ENCODE data around the gene RAD9A. TPM values are rescaled to one million over a fixed set of nuclear protein-coding genes. Genes with fewer than 3 reads are reported as not detected.
A peak's percentile ranks its signal among the peaks of the same experiment; 100 is the strongest.

Gene RAD9A
- total and polyA plus RNA-seq, 9 of the 15 experiments (the other 6 are each of a cell fraction or from before 2014, with no cell fraction given), result 1.4 to 41.2 (median 16.1) TPM

DNA sequence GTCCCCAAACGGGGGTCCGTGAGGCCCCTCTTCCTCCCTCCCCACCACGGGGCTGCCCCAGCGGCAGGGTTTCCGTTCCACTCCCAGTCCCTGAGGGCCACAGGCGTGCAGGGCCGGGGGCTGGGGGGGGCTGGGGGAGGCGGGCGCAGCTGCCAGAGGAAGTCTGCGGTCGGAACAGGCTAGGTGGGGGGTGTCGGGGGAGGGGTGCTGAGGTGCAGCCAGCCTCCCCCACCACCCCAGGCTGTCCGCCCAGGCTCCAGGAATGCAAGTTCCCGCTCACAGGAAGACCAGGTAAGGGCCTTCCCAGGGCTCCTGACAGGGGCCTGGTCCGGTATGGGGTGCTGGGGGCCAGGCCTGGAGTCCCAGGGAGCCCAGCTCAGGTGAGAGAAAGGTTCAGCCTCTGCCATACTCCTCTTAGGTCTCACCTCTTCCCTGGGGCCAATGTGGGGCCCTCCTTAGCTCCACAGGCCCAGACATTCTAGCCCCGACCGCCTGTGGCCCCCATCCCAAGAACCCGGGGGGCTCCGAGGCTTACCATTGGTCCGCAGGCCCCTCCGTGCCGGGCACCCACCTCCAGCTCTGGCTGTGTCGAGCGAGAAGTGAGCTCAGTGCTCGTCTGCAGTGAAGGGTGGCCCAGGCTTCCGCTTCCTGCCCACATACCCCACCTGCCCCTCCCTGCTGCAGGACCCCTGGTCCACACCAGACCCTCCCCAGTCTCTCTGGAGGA is 45.5 kb downstream of the RAD9A start, which contains the start of gene PTPRCAP (continued):
- TF ChIP-seq VEZF1 (CRISPR knock-in tag; IDR thresholded peaks at IDR 0.05) (peak; percentile 83), KAT7 (CRISPR knock-in tag; IDR thresholded peaks at IDR 0.05; ENCODE audit: borderline replicate concordance) (peak; percentile 13; the same call in 1 of the 2 replicates), FIP1L1 (IDR thresholded peaks at IDR 0.05; ENCODE audit: low read depth, low read length, poor library complexity, severe bottlenecking) (peak; percentile 16), CHCHD3 (CRISPR knock-in tag; IDR thresholded peaks at IDR 0.05) (no peak), POLR2B (IDR thresholded peaks at IDR 0.05; ENCODE audit: low read depth, partially characterized antibody) (peak; percentile 19), DACH1 (IDR thresholded peaks at IDR 0.05; ENCODE audit: partially characterized antibody) (no peak), MYNN (IDR thresholded peaks at IDR 0.05) (peak; percentile 21; the same call in 1 of the 2 replicates), MYNN (CRISPR knock-in tag; IDR thresholded peaks at IDR 0.05) (no peak), POLR2G (IDR thresholded peaks at IDR 0.05; ENCODE audit: low read depth, low read length) (peak; percentile 76), TAF1 (IDR thresholded peaks at IDR 0.05; ENCODE audit: control insufficient read depth, extremely low read depth, insufficient read depth, low read length, severe bottlenecking) (no peak), KDM5B (IDR thresholded peaks at IDR 0.05; ENCODE audit: insufficient replicate concordance, low read depth, low read length) (no peak), ZNF740 (CRISPR knock-in tag; IDR thresholded peaks at IDR 0.05) (peak; percentile 80; the same call in 1 of the 2 replicates), ZNF740 (tag; IDR thresholded peaks at IDR 0.05) (peak in 1 of 2 experiments; percentile 56; a peak in 1 of 4 replicates), GABPA (tag; conservative IDR thresholded peaks at IDR 0.05; ENCODE audit: low read depth) (peak; percentile 27; the same call in 1 of the 2 replicates)
- TF ChIP-seq, protein P1, sequence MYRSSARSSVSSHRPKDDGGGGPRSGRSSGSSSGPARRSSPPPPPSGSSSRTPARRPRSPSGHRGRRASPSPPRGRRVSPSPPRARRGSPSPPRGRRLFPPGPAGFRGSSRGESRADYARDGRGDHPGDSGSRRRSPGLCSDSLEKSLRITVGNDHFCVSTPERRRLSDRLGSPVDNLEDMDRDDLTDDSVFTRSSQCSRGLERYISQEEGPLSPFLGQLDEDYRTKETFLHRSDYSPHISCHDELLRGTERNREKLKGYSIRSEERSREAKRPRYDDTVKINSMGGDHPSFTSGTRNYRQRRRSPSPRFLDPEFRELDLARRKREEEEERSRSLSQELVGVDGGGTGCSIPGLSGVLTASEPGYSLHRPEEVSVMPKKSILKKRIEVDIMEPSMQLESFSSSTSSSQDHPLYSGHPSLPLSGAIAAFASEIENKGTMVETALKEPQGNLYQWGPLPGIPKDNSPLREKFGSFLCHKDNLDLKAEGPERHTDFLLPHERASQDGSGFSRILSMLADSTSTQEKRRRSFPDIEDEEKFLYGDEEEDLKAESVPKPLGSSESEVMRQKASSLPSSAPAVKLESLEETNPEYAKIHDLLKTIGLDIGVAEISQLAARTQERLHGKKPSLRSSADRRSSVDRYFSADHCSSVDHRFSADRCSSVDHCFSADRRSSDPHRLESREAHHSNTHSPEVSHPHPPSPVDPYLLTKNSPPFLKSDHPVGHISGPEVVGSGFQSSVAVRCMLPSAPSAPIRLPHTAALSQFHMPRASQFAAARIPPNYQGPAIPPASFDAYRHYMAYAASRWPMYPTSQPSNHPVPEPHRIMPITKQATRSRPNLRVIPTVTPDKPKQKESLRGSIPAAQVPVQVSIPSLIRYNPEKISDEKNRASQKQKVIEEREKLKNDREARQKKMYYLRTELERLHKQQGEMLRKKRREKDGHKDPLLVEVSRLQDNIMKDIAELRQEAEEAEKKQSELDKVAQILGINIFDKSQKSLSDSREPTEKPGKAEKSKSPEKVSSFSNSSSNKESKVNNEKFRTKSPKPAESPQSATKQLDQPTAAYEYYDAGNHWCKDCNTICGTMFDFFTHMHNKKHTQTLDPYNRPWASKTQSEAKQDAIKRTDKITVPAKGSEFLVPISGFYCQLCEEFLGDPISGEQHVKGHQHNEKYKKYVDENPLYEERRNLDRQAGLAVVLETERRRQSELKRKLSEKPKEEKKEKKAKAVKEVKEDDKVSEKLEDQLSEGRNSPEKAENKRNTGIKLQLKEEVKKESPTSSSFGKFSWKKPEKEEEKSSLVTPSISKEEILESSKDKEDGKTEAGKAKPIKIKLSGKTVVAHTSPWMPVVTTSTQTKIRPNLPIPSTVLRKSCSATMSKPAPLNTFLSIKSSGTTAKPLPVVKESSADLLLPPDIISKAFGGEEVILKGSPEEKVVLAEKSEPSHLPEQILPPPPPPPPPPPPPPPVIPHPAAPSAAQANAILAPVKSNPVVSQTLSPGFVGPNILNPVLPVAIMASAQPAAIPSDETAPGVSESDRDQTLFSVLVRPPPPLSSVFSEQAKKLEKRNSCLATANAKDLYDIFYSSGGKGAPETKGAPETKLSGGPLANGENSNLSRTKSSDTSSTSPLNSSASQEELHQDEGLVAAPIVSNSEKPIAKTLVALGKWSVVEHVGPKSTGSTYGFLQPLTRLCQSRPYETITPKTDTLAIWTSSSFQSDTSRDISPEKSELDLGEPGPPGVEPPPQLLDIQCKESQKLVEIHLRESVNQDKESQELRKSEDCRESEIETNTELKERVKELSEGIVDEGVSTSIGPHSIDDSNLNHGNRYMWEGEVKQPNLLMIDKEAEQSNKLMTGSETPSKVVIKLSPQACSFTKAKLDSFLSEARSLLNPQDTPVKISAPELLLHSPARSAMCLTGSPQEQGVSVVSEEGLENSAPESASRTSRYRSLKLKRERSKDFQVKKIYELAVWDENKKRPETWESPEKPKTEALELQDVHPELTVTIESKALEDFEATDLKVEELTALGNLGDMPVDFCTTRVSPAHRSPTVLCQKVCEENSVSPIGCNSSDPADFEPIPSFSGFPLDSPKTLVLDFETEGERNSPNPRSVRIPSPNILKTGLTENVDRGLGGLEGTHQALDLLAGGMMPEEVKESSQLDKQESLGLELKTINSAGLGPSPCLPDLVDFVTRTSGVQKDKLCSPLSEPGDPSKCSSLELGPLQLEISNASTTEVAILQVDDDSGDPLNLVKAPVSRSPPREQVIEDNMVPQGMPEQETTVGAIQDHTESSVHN (IDR thresholded peaks at IDR 0.05; ENCODE audit: borderline replicate concordance in 1 of 2, low read depth in 1 of 2), result no peak
